ENCODE measurements around the gene LIMCH1. TPM values are rescaled to one million over a fixed set of nuclear protein-coding genes. Genes with fewer than 3 reads are reported as not detected.

Gene LIMCH1
- total RNA-seq, 1 donor from 2014 or later = 369 TPM

DNA sequence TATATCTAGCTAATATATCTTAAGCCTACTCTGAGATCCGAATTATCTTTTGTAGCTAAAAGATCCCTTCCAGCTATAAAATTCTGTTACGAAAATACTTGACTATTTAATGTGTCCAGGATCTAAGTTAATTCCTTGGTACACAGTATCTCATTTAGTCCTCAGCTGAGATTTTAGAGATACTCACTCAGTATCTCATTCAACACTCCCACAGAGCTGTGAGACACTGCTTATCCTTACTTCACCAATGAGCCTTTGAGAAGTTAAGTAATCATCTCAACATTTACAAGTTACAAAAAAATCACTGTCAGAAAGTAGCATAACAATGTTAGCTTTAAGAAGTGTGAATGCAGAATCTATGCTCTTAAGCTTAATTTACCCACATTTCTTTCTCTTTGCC is 76.6 kb downstream of the LIMCH1 start:
- no peak for ATAC-seq
- Histone ChIP-seq H3K4me3 (no peak overlapping the region), H3K4me1 (peaks cover 26% of the 10 kb centered on the region), H3K9me3 (no peaks in the 10 kb centered on the region), H3K36me3 (peaks cover 21% of the 10 kb centered on the region), H3K27me3 (no peaks in the 10 kb centered on the region), H3K27ac (no peak overlapping the region)
- DNase-seq = no peak
- intact Hi-C loops (cut with DNase I) = no loop called here
- TF ChIP-seq, protein P1, sequence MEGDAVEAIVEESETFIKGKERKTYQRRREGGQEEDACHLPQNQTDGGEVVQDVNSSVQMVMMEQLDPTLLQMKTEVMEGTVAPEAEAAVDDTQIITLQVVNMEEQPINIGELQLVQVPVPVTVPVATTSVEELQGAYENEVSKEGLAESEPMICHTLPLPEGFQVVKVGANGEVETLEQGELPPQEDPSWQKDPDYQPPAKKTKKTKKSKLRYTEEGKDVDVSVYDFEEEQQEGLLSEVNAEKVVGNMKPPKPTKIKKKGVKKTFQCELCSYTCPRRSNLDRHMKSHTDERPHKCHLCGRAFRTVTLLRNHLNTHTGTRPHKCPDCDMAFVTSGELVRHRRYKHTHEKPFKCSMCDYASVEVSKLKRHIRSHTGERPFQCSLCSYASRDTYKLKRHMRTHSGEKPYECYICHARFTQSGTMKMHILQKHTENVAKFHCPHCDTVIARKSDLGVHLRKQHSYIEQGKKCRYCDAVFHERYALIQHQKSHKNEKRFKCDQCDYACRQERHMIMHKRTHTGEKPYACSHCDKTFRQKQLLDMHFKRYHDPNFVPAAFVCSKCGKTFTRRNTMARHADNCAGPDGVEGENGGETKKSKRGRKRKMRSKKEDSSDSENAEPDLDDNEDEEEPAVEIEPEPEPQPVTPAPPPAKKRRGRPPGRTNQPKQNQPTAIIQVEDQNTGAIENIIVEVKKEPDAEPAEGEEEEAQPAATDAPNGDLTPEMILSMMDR (IDR thresholded peaks at IDR 0.05) = no peak

DNA sequence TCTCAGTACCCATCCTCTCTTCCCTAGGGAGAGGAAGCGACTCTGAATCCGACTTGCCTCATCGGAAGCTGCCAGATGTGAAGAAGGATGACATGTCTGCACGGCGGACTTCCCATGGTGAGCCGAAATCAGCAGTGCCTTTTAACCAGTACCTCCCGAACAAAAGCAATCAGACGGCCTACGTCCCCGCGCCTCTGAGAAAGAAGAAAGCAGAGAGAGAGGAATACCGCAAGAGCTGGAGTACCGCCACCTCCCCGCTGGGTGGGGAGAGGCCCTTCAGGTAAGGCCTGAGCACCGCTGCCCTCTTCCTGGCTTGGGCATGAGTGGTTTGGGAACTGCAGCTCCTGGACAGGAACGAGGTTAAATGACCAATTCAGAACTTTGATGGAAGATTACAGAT is 81.2 kb downstream of the LIMCH1 start:
- H3K4me1 ChIP-seq = peaks cover 3% of the 10 kb centered on the region
- peaks cover 37% of the 10 kb centered on the region for H3K36me3 ChIP-seq
- H3K27me3 ChIP-seq = no peaks in the 10 kb centered on the region
- DNase-seq (no peak), ATAC-seq (no peak)
- intact Hi-C loops (cut with DNase I) = no loop called here
- TF ChIP-seq, protein P1 (IDR thresholded peaks at IDR 0.05) = no peak
- H3K27ac ChIP-seq = no peak overlapping the region
- no peak overlapping the region for H3K4me3 ChIP-seq
- no peaks in the 10 kb centered on the region for H3K9me3 ChIP-seq

DNA sequence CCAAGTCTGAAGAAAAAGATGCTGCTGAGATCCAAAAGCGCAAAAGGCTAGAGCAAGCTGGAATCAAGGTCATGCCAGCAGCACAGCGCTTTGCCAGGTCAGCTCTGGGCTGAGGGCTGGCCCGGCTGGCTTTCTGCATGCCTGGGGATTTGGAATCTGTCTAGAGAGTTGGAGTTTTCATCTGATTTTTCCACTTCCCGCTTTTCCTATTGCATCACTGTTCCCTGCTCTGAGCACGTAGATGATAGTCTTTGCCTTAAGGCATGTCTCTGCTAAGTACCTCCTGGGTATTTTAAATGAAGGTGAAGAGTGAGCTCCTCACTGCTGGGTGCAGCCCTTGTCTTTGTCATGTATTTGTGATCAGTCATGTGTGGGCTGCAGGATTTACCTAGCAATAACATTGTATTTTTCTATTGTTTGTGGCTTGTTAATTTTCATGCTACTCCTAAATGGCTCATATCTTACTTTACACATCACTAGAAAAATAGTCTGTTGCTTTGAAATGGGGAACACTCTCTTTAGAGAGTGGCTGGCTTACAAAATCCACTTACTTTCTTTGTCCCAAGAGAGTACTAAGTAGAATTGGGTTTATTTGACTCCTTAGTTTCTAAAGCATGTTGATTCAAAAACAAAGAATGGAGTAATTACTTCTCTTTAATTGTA is 82.8 kb downstream of the LIMCH1 start:
- intact Hi-C loops (cut with DNase I) = no loop called here
- Histone ChIP-seq H3K4me3 (no peak overlapping the region), H3K36me3 (peaks cover 38% of the 10 kb centered on the region), H3K9me3 (no peaks in the 10 kb centered on the region), H3K27me3 (no peaks in the 10 kb centered on the region), H3K4me1 (peaks cover 3% of the 10 kb centered on the region), H3K27ac (no peak overlapping the region)
- no peak for DNase-seq
- no peak for ATAC-seq
- TF ChIP-seq, protein P1 (IDR thresholded peaks at IDR 0.05) = no peak

DNA sequence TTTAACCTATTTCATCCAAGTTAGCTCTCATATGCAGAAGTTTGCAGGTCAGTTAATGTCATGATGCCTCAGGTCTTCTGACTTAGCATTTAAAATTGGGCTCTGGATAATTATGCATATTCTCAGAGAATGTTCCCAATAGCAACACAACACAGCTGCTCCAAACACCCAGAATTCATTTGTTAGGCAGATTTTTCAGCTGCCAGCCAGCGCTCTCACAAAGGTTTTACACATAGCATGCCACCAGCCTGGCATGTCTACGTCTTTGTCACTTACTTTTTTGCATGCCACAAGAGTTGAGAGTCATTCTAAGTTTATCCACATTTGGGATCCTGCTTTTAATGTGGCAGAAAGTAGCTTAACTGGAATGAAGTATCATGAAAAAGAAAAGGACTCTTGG is 84.8 kb downstream of the LIMCH1 start:
- intact Hi-C loops (cut with DNase I) = no loop called here
- Histone ChIP-seq H3K36me3 (peaks cover 27% of the 10 kb centered on the region), H3K4me1 (peaks cover 3% of the 10 kb centered on the region), H3K4me3 (no peak overlapping the region), H3K27me3 (no peaks in the 10 kb centered on the region), H3K9me3 (no peaks in the 10 kb centered on the region), H3K27ac (no peak overlapping the region)
- no peak for DNase-seq
- ATAC-seq = no peak
- TF ChIP-seq, protein P1 (IDR thresholded peaks at IDR 0.05) = no peak

DNA sequence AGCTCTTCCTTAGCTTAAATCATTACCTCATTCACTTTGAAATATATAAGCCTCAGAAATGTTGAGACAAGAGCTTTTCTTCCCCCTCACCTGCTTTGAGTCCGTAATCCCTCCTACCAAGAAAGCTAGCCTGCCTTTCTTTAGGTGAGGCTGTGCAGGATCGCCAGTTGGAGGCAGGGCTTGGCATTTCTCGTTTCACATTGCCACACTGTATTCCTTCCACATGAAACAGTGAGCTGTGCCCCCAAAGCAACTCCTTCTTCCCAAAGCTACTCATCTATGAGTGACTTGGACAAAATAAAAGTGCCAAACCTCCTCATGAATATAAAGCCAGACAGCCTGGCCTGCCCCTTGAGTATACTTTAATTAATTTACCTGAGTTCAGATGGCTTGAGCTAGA is 86.8 kb downstream of the LIMCH1 start:
- DNase-seq = no peak

More for the DNA sequence above, 86.8 kb downstream of the LIMCH1 start:
- no peak overlapping the region for H3K4me3 ChIP-seq
- H3K27ac ChIP-seq = no peak overlapping the region
- no peaks in the 10 kb centered on the region for H3K9me3 ChIP-seq
- ATAC-seq = no peak
- H3K4me1 ChIP-seq = no peaks in the 10 kb centered on the region
- TF ChIP-seq, protein P1 (IDR thresholded peaks at IDR 0.05) = no peak
- intact Hi-C loops (cut with DNase I) = no loop called here
- H3K27me3 ChIP-seq = no peaks in the 10 kb centered on the region
- peaks cover 14% of the 10 kb centered on the region for H3K36me3 ChIP-seq

Measured in upper lobe of right lung (tissue), 1 donor.